Measurements from ENCODE around the gene ZWILCH.

DNA sequence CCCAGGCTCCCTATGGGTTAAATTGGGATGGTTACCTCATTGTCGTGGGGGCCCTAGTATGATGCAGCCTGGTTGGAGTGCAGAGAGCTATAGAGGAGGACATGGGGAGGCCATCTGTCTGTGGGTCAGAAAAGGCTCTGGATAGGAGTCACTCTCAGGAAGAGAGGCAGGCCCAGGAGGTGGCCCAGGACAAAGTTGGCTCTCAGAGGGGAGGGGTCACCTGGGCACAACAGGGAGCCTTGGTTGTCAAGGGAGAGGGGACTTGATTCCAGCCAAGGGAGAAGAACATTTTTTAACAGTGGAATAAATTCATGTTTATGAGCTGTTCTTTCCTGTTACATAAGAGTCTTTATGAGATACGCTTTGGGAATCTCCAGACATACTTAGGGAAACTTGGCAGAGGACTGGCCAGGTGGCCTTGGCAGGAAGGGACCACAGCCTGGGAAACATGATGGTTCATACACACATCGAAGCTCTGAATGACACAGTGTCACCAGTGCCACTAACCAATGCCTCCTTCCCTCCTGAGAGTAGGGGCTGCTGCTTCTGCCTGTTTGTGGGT is 88.2 kb downstream of the ZWILCH start:
- TF ChIP-seq EZH2 (IDR thresholded peaks at IDR 0.05; ENCODE audit: insufficient read depth, poor library complexity, severe bottlenecking) = no peak
- no peak for TF ChIP-seq EZH2phosphoT487 (IDR thresholded peaks at IDR 0.05; ENCODE audit: insufficient read depth, low read depth)
